ENCODE data around the gene GPR152.

GRCh38 chr11:67499808-67500483 is 47.4 kb upstream of the GPR152 start:
- no peak for TF ChIP-seq CTCF (IDR thresholded peaks at IDR 0.05; ENCODE audit: low read depth, low read length)
- TF ChIP-seq EZH2phosphoT487 (IDR thresholded peaks at IDR 0.05; ENCODE audit: low read depth): no peak

Data from OCI-LY3 (cell line).